MM.1S (cell line): ENCODE measurements around the gene CASP12.

Experiments used
- DNase-seq: peaks from one replicate; pipeline ENCODE4 v3.0.0-alpha.2; 2015
- H2AFZ ChIP-seq: fragments of 300-600 bp; sonication (generic); 2 replicates; pipeline ENCODE4 v1.6.0; 2016; ENCODE audit warnings: antibody characterized with exemption, low read length
- H3F3A ChIP-seq: fragments of 300-600 bp; sonication (generic); 2 replicates; pipeline ENCODE4 v1.6.1; 2016; ENCODE audit warnings: mild to moderate bottlenecking, antibody characterized with exemption, low read length, moderate library complexity, mixed read lengths; ENCODE audit not compliant: insufficient read depth
- H3K27ac ChIP-seq: fragments of 300-600 bp; sonication (generic); 2 replicates; pipeline ENCODE4 v1.5.1; 2016; ENCODE audit warnings: mild to moderate bottlenecking, low read length
- H3K27me3 ChIP-seq: fragments of 300-600 bp; sonication (generic); replicated peaks from 2 replicates; pipeline ENCODE4 v1.6.0; 2016; ENCODE audit warnings: low read length; ENCODE audit not compliant: insufficient read depth
- H3K36me3 ChIP-seq: fragments of 300-600 bp; sonication (generic); replicated peaks from 2 replicates; pipeline ENCODE4 v1.6.1; 2016; ENCODE audit warnings: mild to moderate bottlenecking, low read length, mixed read lengths; ENCODE audit not compliant: insufficient read depth
- H3K4me1 ChIP-seq: fragments of 300-600 bp; sonication (generic); 2 replicates; pipeline ENCODE4 v1.6.1; 2016; ENCODE audit warnings: low read length, mixed read lengths
- H3K4me2 ChIP-seq: fragments of 300-600 bp; sonication (generic); 2 replicates; pipeline ENCODE4 v1.6.0; 2016; ENCODE audit warnings: low read depth, low read length
- H3K4me3 ChIP-seq: fragments of 300-600 bp; sonication (generic); 2 replicates; pipeline ENCODE4 v1.5.1; 2016; ENCODE audit warnings: low read length, mixed read lengths
- H3K79me2 ChIP-seq: fragments of 300-600 bp; sonication (generic); 2 replicates; pipeline ENCODE4 v1.6.1; 2016; ENCODE audit warnings: mixed run types, low read length, mixed read lengths
- H3K9ac ChIP-seq: fragments of 300-600 bp; sonication (generic); 2 replicates; pipeline ENCODE4 v1.6.1; 2016; ENCODE audit warnings: low read length, mixed read lengths
- H3K9me2 ChIP-seq: fragments of 300-600 bp; sonication (generic); replicated peaks from 2 replicates; pipeline ENCODE4 v1.6.1; 2016; ENCODE audit warnings: mild to moderate bottlenecking, low read length, mixed read lengths; ENCODE audit not compliant: insufficient read depth
- H3K9me3 ChIP-seq: fragments of 300-600 bp; sonication (generic); replicated peaks from 2 replicates; pipeline ENCODE4 v1.6.1; 2016; ENCODE audit warnings: mild to moderate bottlenecking, low read length, mixed read lengths; ENCODE audit not compliant: insufficient read depth
- H4K20me1 ChIP-seq: fragments of 300-600 bp; sonication (generic); 2 replicates; pipeline ENCODE4 v1.6.1; 2016; ENCODE audit warnings: mild to moderate bottlenecking, low read length, moderate library complexity, mixed read lengths; ENCODE audit not compliant: insufficient read depth
- CTCF ChIP-seq: fragments of 300-600 bp; sonication (generic); IDR thresholded peaks from 2 replicates; pipeline ENCODE4 v1.5.1; 2016; ENCODE audit warnings: antibody characterized with exemption, low read length, mixed read lengths
- EZH2 ChIP-seq: fragments of 300-600 bp; sonication (generic); optimal IDR thresholded peaks from 2 replicates; pipeline ENCODE3; 2017; ENCODE audit warnings: low read depth, mild to moderate bottlenecking, antibody characterized with exemption, low read length, mixed read lengths
- EZH2phosphoT487 ChIP-seq: fragments of 300-600 bp; sonication (generic); IDR thresholded peaks from 2 replicates; pipeline ENCODE4 v1.6.1; 2018; ENCODE audit warnings: antibody characterized with exemption, low read length

Gene CASP12

GRCh38 chr11:104908186-104908531 is 9.9 kb upstream of the CASP12 start:
- Histone ChIP-seq H3K36me3 (no peaks in the 10 kb centered on the region), H3K4me1 (peaks cover 8% of the 10 kb centered on the region; the same call in 1 of the 2 replicates), H4K20me1 (no peaks in the 10 kb centered on the region), H2AFZ (peak overlapping the region; percentile 33), H3K27ac (peak overlapping the region; percentile 34; the same call in 1 of the 2 replicates), H3K4me3 (no peak overlapping the region), H3K4me2 (peak overlapping the region; percentile 30), H3F3A (peaks cover 4% of the 10 kb centered on the region; the same call in 1 of the 2 replicates), H3K9me2 (no peaks in the 10 kb centered on the region), H3K79me2 (no peaks in the 10 kb centered on the region), H3K9me3 (no peaks in the 10 kb centered on the region), H3K9ac (no peak overlapping the region), H3K27me3 (no peaks in the 10 kb centered on the region)
- TF ChIP-seq EZH2 (no peak), EZH2phosphoT487 (no peak), CTCF (no peak)
- no peak for DNase-seq

GRCh38 chr11:104907521-104908185 is 9.4 kb upstream of the CASP12 start:
- H4K20me1 ChIP-seq, result no peaks in the 10 kb centered on the region
- H2AFZ ChIP-seq, result peak overlapping the region; percentile 33
- no peaks in the 10 kb centered on the region for H3K36me3 ChIP-seq
- peak overlapping the region; percentile 34; the same call in 1 of the 2 replicates for H3K27ac ChIP-seq
- H3K9ac ChIP-seq, result no peak overlapping the region
- TF ChIP-seq EZH2, result no peak
- TF ChIP-seq CTCF, result no peak
- no peak for TF ChIP-seq EZH2phosphoT487
- H3K9me2 ChIP-seq, result no peaks in the 10 kb centered on the region
- peaks cover 4% of the 10 kb centered on the region; the same call in 1 of the 2 replicates for H3F3A ChIP-seq
- no peaks in the 10 kb centered on the region for H3K27me3 ChIP-seq
- H3K9me3 ChIP-seq, result no peaks in the 10 kb centered on the region
- no peak overlapping the region for H3K4me3 ChIP-seq
- peaks cover 8% of the 10 kb centered on the region; the same call in 1 of the 2 replicates for H3K4me1 ChIP-seq
- peak overlapping the region; percentile 30 for H3K4me2 ChIP-seq
- peak; percentile 69 for DNase-seq
- H3K79me2 ChIP-seq, result no peaks in the 10 kb centered on the region

- DNase-seq, result no peak
- Histone ChIP-seq H3K79me2 (no peaks in the 10 kb centered on the region), H2AFZ (no peak overlapping the region), H3F3A (peaks cover 4% of the 10 kb centered on the region; the same call in 1 of the 2 replicates), H4K20me1 (no peaks in the 10 kb centered on the region), H3K4me2 (no peak overlapping the region), H3K27ac (no peak overlapping the region), H3K4me1 (peaks cover 8% of the 10 kb centered on the region; the same call in 1 of the 2 replicates), H3K9me3 (no peaks in the 10 kb centered on the region), H3K9ac (no peak overlapping the region), H3K4me3 (no peak overlapping the region), H3K9me2 (no peaks in the 10 kb centered on the region), H3K36me3 (no peaks in the 10 kb centered on the region), H3K27me3 (no peaks in the 10 kb centered on the region)
- TF ChIP-seq EZH2phosphoT487, result no peak
- TF ChIP-seq EZH2, result no peak
- 0 out of 2 replicates have a peak, but pooled peaks have one; percentile 5 for TF ChIP-seq CTCF
Measured at GRCh38 chr11:104905271-104905670, 7.0 kb upstream of the CASP12 start.
